HG03060 (cell line): Measurements from ENCODE around the gene ITGB4.

Source experiments
- ATAC-seq: cut with Tn5 transposase; IDR thresholded peaks from one replicate; pipeline ENCODE4 v1.9.1; 2021; ENCODE audit warnings: low read depth, moderate number of reproducible peaks; ENCODE audit not compliant: unreplicated experiment

ITGB4 gene

DNA sequence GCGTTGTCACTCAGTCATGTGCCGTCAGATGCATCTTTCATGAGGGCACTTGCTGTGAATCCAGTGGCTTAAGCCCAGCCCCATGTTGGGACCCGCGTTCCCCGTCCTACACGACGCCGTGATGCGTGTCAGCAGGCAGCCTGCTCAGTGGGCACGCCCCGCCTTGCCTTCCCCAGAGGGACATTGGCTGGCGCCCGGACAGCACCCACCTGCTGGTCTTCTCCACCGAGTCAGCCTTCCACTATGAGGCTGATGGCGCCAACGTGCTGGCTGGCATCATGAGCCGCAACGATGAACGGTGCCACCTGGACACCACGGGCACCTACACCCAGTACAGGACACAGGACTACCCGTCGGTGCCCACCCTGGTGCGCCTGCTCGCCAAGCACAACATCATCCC is 8.8 kb downstream of the ITGB4 start:
- ATAC-seq = no peak

DNA sequence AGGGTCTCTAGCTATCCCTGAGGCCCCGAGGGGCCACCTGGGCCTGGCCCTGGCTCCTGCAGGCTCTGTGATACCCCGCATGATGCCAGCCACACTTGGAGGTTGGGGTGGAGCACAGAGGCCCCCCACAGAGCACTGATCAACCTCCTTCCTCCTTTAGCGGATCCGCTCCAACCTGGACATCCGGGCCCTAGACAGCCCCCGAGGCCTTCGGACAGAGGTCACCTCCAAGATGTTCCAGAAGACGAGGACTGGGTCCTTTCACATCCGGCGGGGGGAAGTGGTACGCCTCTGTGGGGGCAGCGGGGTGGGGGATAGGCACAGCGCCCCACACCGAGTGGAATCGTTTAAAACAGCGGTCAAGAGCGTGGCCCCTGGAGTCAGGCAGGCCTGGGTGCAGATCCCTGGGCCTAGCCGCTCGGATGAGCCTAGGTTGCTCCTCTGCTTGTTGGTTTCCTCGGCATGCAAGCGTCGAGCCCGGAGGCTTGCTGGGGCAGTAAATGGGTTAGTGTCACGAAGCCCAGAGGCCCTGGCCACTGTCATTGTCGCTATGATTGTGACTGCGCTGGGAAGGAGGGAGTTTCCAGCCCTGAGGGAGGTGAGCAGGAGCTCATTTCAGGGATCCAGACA is 9.9 kb downstream of the ITGB4 start:
- no peak for ATAC-seq

DNA sequence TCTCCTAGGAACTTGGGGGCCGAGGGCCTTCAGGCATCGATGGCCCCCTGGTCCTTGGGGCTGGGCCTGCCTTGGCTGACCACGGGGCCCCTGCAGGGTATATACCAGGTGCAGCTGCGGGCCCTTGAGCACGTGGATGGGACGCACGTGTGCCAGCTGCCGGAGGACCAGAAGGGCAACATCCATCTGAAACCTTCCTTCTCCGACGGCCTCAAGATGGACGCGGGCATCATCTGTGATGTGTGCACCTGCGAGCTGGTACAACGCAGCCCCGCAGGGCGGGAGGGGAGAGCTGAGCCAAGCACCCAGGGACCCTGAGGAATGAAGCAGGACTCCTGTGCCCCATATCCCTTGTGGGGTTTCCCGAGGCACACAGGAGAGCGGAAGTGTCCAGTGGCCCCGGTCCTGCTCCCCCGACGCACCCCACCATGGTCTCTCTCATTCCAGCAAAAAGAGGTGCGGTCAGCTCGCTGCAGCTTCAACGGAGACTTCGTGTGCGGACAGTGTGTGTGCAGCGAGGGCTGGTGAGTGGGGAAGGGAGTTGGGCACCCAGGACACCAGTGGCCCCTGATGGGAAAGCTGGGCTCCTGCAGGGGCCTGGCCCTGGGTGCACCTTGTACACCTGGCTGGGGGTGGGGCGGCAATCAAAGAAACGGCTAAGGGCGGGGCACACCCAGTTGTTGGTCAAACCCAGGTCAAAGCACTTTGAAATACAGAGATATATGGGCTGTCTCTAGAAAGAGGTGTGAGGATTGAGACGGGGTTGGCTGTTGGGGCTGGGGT is 10.6 kb downstream of the ITGB4 start:
- no peak for ATAC-seq

DNA sequence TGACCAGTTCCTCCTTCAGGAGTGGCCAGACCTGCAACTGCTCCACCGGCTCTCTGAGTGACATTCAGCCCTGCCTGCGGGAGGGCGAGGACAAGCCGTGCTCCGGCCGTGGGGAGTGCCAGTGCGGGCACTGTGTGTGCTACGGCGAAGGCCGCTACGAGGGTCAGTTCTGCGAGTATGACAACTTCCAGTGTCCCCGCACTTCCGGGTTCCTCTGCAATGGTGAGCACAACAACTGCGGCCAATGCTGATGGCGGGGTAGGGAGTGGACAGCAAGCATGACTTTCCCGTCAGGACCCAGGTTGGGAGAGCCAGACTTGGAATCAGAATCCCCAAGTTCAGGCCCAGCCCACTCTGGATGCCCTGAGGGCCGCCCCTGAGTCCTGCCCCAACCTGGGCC is 12.2 kb downstream of the ITGB4 start:
- ATAC-seq = no peak

DNA sequence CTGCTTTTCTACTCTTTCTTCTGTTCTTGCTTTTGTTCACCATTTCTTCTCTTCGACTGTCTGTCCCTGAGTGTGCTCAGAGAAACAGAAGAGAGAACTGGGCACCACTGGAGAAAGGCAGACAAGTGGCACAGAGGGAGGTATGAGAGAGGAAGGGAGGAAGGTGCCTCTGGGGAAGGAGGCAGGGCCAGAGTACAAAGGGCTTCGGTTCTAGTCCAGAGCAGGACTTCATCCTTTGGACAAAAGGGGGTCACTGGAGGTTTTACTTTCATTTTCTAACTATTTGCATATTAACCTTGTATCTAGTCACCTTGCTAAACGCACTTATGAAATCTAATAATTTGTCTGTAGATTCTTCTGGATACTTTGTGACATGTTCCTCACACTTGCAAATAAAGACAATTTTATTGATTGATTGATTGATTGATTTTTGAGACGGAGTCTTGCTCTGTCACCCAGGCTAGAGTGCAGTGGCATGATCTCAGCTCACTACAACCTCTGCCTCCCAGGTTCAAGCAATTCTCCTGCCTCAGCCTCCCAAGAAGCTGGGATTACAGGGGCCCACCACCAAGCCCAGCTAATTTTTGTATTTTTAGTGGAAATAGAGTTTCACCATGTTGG is 13.5 kb downstream of the ITGB4 start:
- no peak for ATAC-seq

DNA sequence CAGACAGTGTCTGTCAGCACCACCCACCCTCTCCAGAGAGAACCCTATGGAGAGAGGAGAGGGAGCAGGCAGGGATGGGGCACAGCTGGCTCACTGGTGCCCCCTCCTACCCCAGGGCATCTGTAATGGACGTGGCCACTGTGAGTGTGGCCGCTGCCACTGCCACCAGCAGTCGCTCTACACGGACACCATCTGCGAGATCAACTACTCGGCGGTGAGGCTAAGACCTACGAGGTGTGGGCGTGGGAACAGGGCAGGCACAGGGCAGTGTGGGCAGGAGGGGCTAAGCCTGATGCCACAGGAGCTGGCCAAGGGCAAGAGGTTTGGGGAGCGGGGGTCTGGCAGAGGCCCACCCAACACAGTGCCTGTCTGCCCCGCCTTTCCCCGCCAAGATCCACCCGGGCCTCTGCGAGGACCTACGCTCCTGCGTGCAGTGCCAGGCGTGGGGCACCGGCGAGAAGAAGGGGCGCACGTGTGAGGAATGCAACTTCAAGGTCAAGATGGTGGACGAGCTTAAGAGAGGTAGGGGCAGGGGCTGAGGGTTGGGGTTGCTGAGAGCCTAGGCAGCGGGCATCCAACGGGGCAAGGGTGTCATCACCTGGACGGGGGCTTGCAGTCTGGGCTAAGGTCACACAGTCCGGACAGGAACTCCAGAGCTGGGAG is 15.0 kb downstream of the ITGB4 start:
- no peak for ATAC-seq

DNA sequence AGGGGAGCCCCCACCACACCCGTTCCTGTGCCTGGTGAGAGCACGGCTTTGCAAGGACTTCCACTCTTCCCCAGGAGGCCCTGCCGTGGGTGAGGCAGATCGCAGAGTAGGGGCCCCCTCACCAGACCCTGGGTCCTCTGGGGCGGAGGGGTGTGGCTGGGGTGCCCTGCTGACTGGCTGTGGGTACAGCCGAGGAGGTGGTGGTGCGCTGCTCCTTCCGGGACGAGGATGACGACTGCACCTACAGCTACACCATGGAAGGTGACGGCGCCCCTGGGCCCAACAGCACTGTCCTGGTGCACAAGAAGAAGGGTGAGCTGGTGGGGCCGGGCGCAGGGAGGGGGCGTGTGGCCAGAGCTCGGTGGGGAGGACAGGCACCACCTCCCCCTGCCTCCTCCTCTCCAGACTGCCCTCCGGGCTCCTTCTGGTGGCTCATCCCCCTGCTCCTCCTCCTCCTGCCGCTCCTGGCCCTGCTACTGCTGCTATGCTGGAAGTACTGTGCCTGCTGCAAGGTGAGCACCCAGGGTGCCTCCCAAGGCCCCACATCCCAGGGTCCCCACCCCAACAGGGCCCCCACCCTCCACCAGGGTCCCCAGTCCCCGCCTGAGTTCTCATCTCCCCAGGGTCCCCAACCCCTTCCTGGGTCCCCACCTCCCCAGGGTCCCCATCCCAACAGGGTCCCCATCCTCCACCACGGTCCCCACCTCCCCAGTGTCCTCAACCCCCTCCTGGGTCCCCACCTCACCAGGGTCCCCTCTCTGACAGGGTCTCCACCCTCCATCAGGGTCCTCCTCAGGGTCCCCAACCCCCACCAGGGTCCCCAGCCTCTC is 16.1 kb downstream of the ITGB4 start:
- ATAC-seq = no peak

DNA sequence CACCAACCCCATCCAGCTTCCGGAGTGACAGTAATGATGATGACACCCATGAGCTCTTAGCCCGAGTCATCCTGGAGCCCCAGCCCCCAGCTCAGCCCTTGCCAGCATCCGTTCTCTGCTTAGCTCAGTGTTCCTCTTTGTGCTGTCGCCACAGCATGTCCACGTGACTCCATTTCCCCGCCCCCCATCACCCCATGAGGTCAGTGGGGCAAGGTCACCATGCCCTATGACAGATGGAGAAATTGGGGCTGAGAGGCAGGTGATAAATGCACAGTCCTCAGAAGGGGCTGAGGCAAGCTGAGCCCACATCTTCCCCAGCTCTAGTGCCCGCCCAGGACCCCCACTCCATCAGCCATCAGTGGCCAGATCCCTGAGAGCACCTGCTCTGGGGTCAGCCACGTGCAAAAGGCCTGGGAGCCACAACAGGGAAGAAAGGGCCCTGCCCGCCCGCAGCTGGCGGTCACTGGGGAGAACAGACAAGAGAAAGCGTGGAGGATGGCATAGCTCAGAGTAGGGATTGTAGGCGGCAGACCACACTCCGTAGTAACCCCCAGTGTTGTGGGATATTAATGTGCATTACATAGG is 17.1 kb downstream of the ITGB4 start:
- ATAC-seq = no peak

DNA sequence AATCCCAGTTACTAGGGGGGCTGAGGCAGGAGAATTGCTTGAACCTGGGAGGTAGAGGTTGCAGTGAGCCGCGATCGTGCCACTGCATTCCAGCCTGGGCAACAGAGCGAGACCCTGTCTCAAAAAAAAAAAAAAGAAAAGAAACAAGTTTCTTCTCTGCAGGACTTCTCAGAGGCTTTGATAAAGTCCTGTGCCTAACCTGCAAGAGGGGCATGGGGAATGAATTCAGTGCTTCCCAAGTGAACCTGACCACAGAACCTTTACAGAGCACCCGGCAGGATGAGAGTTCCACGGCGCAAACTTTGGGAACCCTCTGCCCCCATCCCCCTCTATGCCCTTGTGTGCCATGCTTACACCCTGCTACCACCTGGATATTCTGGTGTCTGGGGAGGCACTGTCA is 17.9 kb downstream of the ITGB4 start:
- no peak for ATAC-seq

DNA sequence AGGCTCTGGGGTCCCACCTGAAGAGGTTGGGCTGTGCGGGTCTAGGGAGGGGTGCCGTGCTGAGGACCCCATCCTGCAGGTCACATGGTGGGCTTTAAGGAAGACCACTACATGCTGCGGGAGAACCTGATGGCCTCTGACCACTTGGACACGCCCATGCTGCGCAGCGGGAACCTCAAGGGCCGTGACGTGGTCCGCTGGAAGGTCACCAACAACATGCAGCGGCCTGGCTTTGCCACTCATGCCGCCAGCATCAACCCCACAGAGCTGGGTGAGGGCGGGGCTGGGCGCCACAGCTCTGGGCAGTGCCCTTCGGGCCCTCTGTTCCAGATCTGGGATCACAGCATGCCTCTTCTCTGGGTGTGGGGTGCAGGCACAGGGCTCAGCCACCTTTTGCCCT is 18.5 kb downstream of the ITGB4 start:
- no peak for ATAC-seq

DNA sequence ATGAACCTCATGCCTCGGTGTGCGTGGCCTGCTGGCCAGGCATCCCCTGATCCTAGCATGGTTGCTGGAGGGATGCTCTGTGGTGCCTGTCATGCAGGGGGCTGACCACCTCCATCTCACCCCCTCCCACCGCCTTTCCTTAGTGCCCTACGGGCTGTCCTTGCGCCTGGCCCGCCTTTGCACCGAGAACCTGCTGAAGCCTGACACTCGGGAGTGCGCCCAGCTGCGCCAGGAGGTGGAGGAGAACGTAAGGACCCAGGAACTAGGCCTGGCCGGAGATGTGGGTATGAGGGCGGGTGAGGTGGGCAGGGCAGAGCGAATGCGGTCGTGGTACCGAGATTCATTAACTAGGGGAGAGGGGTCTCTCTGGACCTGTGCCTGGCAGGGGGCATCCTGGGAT is 19.0 kb downstream of the ITGB4 start:
- no peak for ATAC-seq

DNA sequence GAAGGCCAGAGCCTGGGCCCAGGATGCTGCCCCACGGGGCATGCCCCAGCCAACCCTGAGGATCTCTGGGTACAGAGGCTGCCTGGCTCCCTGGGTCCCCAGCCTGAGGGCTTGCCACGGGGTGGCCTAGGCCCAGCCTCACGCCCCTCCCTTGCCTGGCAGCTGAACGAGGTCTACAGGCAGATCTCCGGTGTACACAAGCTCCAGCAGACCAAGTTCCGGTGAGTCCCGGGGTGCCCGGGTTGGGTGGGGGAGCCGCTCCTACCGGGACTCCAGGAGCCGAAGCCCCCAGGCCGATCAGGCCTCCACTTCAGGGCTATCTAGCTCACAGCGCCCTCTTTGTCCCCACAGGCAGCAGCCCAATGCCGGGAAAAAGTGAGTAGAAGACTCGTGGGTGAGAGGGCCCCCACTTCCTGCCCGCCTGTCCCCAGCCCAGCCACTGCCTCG is 19.4 kb downstream of the ITGB4 start:
- no peak for ATAC-seq

DNA sequence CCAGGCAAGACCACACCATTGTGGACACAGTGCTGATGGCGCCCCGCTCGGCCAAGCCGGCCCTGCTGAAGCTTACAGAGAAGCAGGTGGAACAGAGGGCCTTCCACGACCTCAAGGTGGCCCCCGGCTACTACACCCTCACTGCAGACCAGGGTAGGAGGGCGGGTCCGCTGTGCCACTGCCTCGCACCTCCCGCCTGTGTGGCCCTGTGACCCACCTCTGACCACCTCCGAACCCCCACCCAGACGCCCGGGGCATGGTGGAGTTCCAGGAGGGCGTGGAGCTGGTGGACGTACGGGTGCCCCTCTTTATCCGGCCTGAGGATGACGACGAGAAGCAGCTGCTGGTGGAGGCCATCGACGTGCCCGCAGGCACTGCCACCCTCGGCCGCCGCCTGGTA is 21.1 kb downstream of the ITGB4 start:
- ATAC-seq = no peak

DNA sequence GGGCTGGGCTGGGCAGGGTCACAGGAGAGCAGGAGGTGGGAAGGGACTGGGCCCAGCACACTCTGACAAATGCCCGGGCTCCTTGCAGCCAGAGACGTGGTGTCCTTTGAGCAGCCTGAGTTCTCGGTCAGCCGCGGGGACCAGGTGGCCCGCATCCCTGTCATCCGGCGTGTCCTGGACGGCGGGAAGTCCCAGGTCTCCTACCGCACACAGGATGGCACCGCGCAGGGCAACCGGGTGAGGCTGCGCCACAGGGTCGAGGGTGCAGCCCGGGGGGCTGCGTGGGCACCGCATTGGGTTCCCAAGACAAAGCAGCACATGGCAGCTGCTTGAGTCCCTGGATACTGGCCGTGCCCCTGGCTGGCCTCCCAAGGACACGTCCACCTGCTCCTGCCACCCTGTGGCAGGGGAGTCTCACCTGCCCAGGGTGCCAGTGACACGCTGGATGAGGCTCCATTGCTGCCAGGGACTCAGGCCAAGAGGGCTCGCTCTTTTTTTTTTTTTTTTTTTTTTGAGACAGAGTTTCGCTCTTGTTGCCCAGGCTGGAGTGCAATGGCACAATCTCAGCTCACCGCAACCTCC is 22.5 kb downstream of the ITGB4 start:
- no peak for ATAC-seq

DNA sequence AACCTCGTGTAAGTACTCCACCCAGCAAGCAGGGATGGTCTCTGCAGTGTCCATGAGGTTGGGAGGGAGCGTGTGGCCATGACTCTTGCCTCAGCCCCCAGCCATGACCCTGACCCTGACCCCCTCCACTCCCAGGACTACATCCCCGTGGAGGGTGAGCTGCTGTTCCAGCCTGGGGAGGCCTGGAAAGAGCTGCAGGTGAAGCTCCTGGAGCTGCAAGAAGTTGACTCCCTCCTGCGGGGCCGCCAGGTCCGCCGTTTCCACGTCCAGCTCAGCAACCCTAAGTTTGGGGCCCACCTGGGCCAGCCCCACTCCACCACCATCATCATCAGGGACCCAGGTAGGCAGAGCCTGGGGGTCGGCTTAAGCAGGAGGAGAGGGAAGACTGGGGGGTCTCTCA is 27.4 kb downstream of the ITGB4 start:
- ATAC-seq = no peak

DNA sequence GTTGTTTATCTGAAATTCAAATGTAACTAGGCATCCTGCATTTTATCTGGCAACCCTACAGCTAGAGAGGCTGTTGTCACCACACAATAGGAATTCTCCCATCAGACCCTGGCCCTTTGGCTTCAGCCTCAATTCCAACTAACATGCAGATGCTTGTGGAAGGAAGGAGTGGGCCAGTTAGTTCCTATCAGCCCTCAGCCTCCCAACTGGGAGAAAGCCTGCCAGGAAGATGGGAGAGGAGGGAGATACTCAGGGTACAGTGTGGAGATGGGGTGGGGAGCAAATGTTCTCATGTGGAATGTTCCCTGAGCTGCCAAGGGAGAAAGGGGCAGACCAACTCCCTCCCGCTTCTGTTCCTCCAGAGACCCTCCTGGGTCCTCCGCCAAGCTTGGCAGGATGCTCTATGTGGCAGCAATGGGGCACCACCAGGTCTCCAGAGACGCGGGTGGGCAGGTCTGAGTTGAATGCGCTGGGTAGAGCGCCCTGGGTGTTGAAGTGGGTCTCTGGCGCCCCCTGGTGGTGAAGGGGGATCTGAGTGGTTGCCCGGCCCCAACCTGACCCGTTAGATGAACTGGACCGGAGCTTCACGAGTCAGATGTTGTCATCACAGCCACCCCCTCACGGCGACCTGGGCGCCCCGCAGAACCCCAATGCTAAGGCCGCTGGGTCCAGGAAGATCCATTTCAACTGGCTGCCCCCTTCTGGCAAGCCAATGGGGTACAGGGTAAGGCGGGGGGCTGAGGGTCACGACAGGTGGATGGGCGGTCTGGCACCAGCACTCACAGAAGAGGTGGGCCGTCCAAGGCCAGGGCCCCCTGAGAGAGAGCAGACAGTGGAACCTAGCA is 28.5 kb downstream of the ITGB4 start:
- ATAC-seq = no peak

DNA sequence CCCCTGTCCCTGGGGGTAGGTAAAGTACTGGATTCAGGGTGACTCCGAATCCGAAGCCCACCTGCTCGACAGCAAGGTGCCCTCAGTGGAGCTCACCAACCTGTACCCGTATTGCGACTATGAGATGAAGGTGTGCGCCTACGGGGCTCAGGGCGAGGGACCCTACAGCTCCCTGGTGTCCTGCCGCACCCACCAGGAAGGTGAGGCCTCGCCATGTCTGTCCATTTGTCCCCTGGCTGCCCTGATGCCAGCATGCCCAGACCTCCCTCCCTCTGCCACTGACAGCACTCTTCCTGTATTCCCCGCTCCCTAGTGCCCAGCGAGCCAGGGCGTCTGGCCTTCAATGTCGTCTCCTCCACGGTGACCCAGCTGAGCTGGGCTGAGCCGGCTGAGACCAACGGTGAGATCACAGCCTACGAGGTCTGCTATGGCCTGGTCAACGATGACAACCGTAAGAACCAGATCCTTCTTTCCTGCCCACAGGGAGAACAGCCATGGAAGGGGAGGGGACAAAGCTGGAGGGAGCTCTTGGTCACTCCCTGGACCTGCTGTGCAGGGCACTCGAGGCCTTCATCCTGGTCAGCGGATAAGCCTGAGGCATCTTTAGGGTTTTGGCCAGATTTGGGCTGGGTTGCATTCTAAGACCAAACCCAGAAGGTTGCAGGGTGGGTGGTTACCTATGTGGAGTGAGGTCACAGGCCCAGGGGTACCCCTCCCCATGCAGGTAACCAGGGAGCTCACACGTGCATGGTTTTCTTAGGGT is 29.6 kb downstream of the ITGB4 start:
- ATAC-seq = no peak
